Natural killer cell treated with Interleukin-12 subunit alpha and Interleukin-12 subunit beta and Interleukin-15 and Interleukin-18, amount 100 ng/mL, for 72 hours (primary cell): ENCODE results near the gene ESF1. TPM values are rescaled to one million over a fixed set of nuclear protein-coding genes. Genes with fewer than 3 reads are reported as not detected.

Experiments
- ATAC-seq, 2 donors: fragments of 150-1000 bp; cut with Tn5 transposase in 1 of 2; sonication (Bioruptor Pico), chemical (Tn5 transposase) in 1 of 2; 2 replicates each; pipeline ENCODE4 v1.10.0; 2021
- DNase-seq: peaks from one replicate; pipeline ENCODE4 v3.0.0; 2022; ENCODE audit warnings: low spot score
- H3K27ac Mint-ChIP-seq, 2 donors: 1 replicate in 1 of 2; 2 replicates in 1 of 2; pipeline ENCODE4 v1.8.0; 2022; ENCODE audit warnings: mixed read lengths in 2 of 2, mild to moderate bottlenecking in 1 of 2, moderate library complexity in 1 of 2
- H3K27me3 Mint-ChIP-seq, 2 donors: 1 replicate in 1 of 2; 2 replicates in 1 of 2; pipeline ENCODE4 v1.8.0; 2022; ENCODE audit warnings: mixed read lengths in 2 of 2
- H3K36me3 Mint-ChIP-seq: one replicate; pipeline ENCODE4 v1.8.0; 2022; ENCODE audit warnings: mixed read lengths
- H3K4me1 Mint-ChIP-seq, 2 donors: 1 replicate in 1 of 2; 2 replicates in 1 of 2; pipeline ENCODE4 v1.8.0; 2022; ENCODE audit warnings: low read depth in 2 of 2, mixed read lengths in 2 of 2, mild to moderate bottlenecking in 1 of 2
- H3K4me3 Mint-ChIP-seq: one replicate; pipeline ENCODE4 v1.8.0; 2022; ENCODE audit warnings: mixed read lengths
- H3K9me3 Mint-ChIP-seq: 2 replicates; pipeline ENCODE4 v1.8.0; 2022; ENCODE audit warnings: mixed read lengths
- total RNA-seq, 2 donors: library from RNA; stranded (reverse); gene quantifications; one replicate each; pipeline ENCODE4 v1.2.3, GENCODE V29; 2022

ESF1 gene, protein sequence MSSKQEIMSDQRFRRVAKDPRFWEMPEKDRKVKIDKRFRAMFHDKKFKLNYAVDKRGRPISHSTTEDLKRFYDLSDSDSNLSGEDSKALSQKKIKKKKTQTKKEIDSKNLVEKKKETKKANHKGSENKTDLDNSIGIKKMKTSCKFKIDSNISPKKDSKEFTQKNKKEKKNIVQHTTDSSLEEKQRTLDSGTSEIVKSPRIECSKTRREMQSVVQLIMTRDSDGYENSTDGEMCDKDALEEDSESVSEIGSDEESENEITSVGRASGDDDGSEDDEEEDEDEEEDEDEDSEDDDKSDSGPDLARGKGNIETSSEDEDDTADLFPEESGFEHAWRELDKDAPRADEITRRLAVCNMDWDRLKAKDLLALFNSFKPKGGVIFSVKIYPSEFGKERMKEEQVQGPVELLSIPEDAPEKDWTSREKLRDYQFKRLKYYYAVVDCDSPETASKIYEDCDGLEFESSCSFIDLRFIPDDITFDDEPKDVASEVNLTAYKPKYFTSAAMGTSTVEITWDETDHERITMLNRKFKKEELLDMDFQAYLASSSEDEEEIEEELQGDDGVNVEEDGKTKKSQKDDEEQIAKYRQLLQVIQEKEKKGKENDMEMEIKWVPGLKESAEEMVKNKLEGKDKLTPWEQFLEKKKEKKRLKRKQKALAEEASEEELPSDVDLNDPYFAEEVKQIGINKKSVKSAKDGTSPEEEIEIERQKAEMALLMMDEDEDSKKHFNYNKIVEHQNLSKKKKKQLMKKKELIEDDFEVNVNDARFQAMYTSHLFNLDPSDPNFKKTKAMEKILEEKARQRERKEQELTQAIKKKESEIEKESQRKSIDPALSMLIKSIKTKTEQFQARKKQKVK
- total RNA-seq: 10 to 100 TPM; 18.2 to 31.7 TPM

DNA sequence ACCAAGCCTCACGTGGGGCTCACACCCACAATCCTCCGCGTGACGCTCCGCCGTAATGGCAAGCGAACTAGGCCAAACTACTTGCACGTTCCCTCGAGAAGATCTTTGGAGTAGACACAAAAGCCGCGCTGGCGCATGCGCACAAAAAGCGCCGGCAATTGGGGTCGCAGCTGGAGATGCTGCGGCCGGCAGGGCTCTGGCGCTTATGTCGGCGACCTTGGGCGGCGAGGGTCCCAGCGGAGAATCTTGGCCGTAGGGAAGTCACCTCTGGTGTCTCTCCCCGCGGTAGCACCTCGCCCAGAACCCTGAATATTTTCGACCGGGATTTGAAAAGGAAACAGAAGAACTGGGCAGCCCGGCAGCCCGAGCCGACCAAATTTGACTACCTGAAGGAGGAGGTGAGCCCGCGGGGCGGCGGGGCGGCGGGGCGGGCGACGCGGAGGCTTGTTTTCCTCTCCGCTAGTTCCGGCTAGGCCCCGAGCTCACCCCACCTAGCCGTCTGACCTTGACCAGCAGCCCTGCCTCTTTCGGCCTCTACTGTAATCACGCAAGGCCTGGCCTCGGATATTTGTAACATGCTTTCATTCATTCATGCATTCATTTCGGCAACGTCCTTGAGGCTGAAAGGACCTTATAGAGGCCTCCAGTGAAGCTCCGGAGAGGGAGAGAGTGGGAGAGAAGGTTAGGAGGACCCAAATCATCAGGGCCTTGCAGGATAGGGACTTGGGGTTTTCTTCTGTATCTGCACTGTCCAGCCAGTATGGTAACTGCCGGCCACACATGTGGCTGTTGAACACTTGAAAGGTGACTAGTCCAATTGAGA is at the start of gene ESF1, which contains the start of gene NDUFAF5:
TSS of gene ESF1 (minus strand) at position 27 of the 823 bp plus-strand sequence. CDS start 1,779 bp downstream, outside the sequence.
TSS of gene NDUFAF5 (plus strand) at position 136 of the 823 bp plus-strand sequence. CDS start at position 177, 41 bp downstream.
- ATAC-seq (peak; percentile 99), DNase-seq (peak; percentile 95)
- Mint-ChIP-seq H3K4me1 (peaks cover 28 to 38% of the 10 kb centered on the region in 2 donors), H3K36me3 (peaks cover 19% of the 10 kb centered on the region), H3K4me3 (peak within 1 kb of the TSS; percentile 94), H3K9me3 (no peaks in the 10 kb centered on the region), H3K27ac (peak within 1 kb of the TSS; percentile 89 to 96), H3K27me3 (no peaks in the 10 kb centered on the region)

DNA sequence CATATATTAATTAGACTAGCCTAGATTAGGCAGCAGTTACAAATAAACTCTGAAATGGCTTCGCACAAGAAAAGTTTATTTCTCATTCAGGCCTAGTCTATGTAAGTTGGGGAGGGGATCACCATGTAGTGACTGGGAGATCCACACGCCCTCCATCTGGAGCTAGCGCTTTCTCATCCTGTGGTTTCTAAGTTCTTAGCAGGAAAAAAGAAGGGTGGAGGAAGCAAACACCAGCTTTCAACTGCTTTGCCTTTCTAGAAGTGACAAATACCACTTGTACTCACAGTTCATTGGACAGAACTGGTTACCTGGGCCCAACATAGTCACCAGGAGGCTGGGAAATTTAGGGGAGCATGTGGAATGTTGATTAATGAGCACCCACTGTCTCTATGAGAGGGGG is 46.8 kb upstream of the ESF1 start:
- H3K27me3 Mint-ChIP-seq: peaks cover 14 to 20% of the 10 kb centered on the region in 2 donors
- no peaks in the 10 kb centered on the region for H3K36me3 Mint-ChIP-seq
- DNase-seq (no peak), ATAC-seq (no peak)
- no peak overlapping the region for H3K4me3 Mint-ChIP-seq
- no peak overlapping the region for H3K27ac Mint-ChIP-seq
- H3K4me1 Mint-ChIP-seq: no peaks in the 10 kb centered on the region
- no peaks in the 10 kb centered on the region for H3K9me3 Mint-ChIP-seq

DNA sequence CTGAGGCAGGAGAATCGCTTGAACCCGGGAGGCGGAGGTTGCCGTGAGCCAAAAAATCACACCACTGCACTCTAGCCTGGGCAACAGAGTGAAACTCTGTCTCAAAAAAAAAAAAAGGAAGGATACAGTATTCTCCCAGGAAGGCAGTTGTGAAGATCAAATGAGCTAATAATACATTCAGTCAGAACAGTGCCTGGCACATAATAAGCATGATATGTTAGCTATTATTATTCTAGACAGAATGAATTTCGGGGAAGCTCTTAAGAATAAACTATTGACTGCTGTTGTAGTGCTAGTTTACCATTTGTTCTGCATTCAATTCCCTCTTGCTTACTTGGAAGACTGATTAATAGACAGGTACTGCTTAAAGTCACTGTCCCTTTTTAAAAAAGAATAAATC is 40.7 kb upstream of the ESF1 start:
- H3K4me3 Mint-ChIP-seq: no peak overlapping the region
- peaks cover 4 to 7% of the 10 kb centered on the region in 2 donors for H3K27me3 Mint-ChIP-seq
- no peaks in the 10 kb centered on the region for H3K36me3 Mint-ChIP-seq
- ATAC-seq (no peak), DNase-seq (no peak)
- no peaks in the 10 kb centered on the region for H3K4me1 Mint-ChIP-seq
- H3K9me3 Mint-ChIP-seq: no peaks in the 10 kb centered on the region
- H3K27ac Mint-ChIP-seq: no peak overlapping the region

DNA sequence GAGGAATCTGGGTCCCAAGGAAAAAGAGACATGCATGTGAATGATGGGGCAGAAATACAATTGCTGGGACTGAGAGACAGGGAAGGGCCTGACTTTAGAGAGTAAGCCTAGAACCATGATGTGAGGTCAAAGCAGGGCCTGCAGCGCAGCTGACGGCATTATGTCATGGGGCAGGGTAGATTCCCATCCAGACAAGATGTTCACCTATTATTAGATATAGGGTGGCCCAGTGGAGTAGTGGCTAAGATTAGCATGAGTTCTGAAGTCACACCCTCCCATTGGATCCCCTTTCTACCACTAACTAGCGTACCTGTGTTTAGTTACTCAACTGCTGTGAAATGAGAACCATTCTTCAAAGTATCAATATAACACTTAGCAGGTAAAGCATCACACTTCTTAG is 39.7 kb upstream of the ESF1 start:
- Mint-ChIP-seq H3K9me3 (no peaks in the 10 kb centered on the region), H3K27me3 (peaks cover under 1 to 7% of the 10 kb centered on the region in 2 donors), H3K4me3 (no peak overlapping the region), H3K4me1 (no peaks in the 10 kb centered on the region), H3K27ac (no peak overlapping the region), H3K36me3 (no peaks in the 10 kb centered on the region)
- ATAC-seq (no peak), DNase-seq (no peak)

DNA sequence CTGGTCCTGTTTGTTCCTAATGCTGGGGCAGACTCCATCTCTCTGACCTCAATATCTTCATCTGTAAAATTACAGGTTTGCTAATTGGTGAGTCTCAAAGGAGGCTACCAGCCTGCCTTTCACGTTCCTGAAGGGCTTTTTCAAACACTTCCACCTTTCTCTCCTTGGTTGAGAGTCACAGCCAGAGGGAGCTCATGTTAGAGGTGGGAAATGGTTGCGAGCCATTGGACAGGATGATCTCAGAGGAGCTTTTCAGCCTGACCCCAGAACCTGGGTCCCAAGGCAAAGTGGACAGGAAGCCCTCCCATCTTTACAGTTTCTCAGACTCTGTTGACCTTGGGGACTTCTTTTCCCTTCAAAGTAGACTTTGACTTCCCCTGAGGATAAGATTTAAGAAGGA is 37.7 kb upstream of the ESF1 start:
- Mint-ChIP-seq H3K27me3 (peaks cover 0 to 7% of the 10 kb centered on the region in 2 donors), H3K27ac (no peak overlapping the region), H3K9me3 (no peaks in the 10 kb centered on the region), H3K36me3 (peaks cover 5% of the 10 kb centered on the region), H3K4me1 (no peaks in the 10 kb centered on the region), H3K4me3 (no peak overlapping the region)
- no peak for ATAC-seq
- DNase-seq: no peak

DNA sequence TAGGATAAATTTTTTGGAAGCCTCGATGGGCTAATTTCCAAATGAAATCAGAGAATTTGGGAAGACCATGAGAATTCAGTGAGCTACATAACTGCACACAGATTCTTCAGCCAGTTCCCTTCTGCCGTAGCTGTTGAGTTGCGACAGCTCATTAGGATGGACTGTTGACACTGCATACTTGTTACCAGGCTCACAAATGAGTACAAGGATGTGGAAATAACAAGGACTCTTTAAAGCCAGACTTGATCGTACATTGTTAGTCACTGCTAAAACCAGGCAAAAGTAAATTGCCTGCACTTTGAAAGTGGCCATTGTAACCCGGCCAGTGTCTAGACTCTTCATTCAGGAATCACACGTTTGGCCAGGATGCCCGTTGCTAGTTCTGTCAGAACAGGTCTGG is 37.2 kb upstream of the ESF1 start:
- Mint-ChIP-seq H3K27ac (no peak overlapping the region), H3K36me3 (peaks cover 6% of the 10 kb centered on the region), H3K27me3 (peaks cover 0 to 7% of the 10 kb centered on the region in 2 donors), H3K9me3 (no peaks in the 10 kb centered on the region), H3K4me3 (no peak overlapping the region), H3K4me1 (no peaks in the 10 kb centered on the region)
- ATAC-seq (no peak), DNase-seq (no peak)

DNA sequence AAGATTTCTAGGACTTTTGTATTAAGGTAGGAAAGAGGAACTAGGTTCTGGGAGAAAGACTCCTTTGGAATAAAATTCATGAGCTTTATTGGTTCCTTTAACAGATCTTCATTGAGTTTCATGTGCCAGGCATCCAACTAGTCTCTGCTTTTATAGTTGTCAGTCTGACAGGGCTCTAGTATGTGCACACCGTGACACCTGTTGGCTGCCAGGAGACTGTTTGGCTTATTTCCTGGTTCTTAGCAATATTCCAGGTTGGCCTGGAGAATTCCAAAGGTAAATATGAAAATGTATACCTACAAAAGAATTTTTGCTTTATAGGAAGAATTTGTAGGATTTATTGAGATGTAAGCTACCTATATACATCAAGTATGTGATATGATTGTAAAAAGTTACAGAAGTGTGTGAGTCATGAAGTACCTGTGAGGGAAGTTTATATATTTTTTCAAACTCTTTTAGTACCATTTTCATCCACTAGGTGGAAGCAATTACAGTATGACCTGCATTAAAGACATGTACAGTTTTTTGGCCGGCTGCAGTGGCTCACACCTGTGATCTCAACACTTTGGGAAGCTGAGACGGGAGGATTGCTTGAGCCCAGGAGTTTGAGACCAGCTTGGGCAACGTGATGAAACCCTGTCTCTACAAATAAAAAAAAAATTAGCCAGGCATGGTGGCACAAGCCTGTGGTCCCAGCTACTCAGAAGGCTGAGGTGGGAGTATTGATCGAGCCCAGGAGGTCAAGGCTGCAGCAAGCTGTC is 35.3 kb upstream of the ESF1 start:
- H3K27ac Mint-ChIP-seq: no peak overlapping the region
- ATAC-seq (no peak), DNase-seq (no peak)
- H3K4me1 Mint-ChIP-seq: no peaks in the 10 kb centered on the region
- H3K36me3 Mint-ChIP-seq: peaks cover 10% of the 10 kb centered on the region
- no peak overlapping the region for H3K4me3 Mint-ChIP-seq
- H3K27me3 Mint-ChIP-seq: peaks cover 0 to 7% of the 10 kb centered on the region in 2 donors
- H3K9me3 Mint-ChIP-seq: no peaks in the 10 kb centered on the region

DNA sequence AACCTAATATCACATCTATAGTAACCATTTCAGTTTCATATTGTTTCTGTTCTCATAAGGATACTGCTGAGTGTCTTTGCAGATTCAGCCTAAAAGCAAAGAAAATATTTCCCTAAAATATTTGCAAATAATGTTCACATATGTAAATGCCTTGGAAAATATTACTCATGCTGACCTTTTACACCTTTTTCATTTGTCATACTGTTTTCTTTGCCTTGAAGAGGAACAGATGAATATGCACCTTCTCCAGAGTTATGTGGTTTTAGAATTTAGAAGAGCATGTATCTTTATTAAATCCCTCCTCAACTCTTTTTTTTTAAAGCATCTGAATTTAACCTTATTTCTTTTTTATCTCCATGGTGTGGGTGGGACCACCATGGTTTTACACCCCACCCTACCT is 32.6 kb upstream of the ESF1 start:
- no peaks in the 10 kb centered on the region for H3K9me3 Mint-ChIP-seq
- H3K4me3 Mint-ChIP-seq: no peak overlapping the region
- H3K36me3 Mint-ChIP-seq: peaks cover 19% of the 10 kb centered on the region
- ATAC-seq (no peak), DNase-seq (no peak)
- H3K27ac Mint-ChIP-seq: no peak overlapping the region
- no peaks in the 10 kb centered on the region for H3K4me1 Mint-ChIP-seq
- H3K27me3 Mint-ChIP-seq: no peaks in the 10 kb centered on the region

DNA sequence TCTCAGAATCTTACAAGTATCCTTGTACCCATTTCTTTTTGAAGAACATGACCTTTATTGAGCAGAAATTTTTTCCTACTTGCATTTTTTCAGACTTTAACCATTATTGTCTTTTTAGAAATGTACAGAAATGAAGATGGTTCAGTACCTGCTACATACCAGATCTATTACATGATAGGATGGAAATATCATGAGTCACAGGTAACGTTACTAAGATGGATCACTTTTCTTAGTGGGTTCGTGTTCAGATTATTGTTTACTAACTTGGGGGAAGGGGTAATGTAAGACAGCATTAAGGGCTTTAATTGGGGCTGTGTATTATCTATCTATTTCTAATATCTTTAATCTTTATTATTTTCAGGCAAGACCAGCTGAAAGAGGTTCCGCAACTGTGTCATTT is 32.0 kb upstream of the ESF1 start:
- ATAC-seq: no peak
- Mint-ChIP-seq H3K36me3 (peaks cover 19% of the 10 kb centered on the region), H3K27me3 (no peaks in the 10 kb centered on the region), H3K4me1 (no peaks in the 10 kb centered on the region), H3K4me3 (no peak overlapping the region), H3K9me3 (no peaks in the 10 kb centered on the region), H3K27ac (no peak overlapping the region)
- DNase-seq: no peak

DNA sequence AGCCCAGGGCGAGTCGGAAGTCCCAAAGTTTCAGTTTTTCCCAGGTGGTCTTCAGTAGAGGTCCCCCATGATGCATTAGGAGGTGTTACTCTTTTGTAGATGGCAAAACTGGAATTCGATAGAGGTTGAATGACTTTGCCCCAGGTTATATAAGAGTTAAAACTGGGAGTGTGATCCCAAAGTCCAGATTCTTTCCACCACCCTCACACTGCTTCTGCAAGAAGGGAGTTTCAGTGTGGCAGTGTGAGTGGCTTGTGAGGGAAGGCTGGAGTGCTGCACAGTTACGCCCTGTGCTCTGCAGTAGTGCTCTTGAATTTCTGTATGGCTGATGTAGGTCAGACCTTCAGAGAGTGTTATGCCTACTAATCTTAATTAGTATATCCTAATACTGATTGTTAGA is 30.0 kb upstream of the ESF1 start:
- H3K36me3 Mint-ChIP-seq: peaks cover 19% of the 10 kb centered on the region
- H3K4me3 Mint-ChIP-seq: no peak overlapping the region
- H3K4me1 Mint-ChIP-seq: no peaks in the 10 kb centered on the region
- H3K27ac Mint-ChIP-seq: no peak overlapping the region
- ATAC-seq (no peak), DNase-seq (no peak)
- no peaks in the 10 kb centered on the region for H3K9me3 Mint-ChIP-seq
- no peaks in the 10 kb centered on the region for H3K27me3 Mint-ChIP-seq

DNA sequence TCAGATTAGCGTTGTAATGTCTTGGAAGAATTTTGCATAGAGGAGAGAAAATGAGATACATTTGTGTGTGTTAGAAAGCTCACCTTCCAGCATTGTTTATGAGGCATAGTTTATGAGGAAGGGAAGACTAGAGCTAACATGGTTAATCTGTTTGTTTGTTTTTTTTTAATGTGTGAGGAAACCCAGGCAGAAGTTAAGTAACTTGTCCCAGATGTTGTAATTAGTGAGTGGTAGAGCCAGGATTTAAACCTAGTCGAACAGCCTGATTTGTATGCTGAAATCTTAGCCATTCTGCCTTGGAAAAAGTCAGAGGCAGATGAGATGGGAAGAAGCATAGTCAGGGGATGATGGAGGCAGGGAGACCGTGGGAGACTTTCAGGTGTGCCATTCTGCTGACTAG is 29.2 kb upstream of the ESF1 start:
- Mint-ChIP-seq H3K9me3 (no peaks in the 10 kb centered on the region), H3K4me1 (no peaks in the 10 kb centered on the region), H3K27me3 (no peaks in the 10 kb centered on the region), H3K27ac (no peak overlapping the region), H3K36me3 (peaks cover 19% of the 10 kb centered on the region), H3K4me3 (no peak overlapping the region)
- DNase-seq (no peak), ATAC-seq (no peak)

DNA sequence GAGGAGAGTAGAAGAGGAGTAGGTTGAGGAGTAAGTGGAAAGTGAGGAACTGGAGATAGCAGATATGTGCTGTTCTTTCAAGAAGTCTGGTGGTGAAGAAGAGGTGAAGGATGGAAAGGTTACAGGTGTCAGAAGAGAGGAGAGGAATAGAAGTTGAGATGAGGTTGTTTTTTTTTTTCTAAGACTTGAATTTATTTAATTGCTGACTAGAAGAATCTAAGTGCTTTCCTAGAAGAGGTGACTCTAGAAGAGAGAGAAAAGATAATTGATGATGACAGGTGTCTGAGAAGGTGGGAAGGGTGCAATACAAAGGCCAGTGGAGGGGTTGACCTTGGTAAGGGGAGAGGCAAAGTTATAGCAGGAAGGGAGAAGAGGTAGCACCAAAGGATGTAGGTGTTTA is 25.7 kb upstream of the ESF1 start:
- no peak for DNase-seq
- no peaks in the 10 kb centered on the region for H3K9me3 Mint-ChIP-seq
- H3K36me3 Mint-ChIP-seq: peaks cover 8% of the 10 kb centered on the region
- no peak for ATAC-seq
- H3K4me1 Mint-ChIP-seq: no peaks in the 10 kb centered on the region
- H3K27me3 Mint-ChIP-seq: no peaks in the 10 kb centered on the region
- no peak overlapping the region for H3K4me3 Mint-ChIP-seq
- no peak overlapping the region for H3K27ac Mint-ChIP-seq

DNA sequence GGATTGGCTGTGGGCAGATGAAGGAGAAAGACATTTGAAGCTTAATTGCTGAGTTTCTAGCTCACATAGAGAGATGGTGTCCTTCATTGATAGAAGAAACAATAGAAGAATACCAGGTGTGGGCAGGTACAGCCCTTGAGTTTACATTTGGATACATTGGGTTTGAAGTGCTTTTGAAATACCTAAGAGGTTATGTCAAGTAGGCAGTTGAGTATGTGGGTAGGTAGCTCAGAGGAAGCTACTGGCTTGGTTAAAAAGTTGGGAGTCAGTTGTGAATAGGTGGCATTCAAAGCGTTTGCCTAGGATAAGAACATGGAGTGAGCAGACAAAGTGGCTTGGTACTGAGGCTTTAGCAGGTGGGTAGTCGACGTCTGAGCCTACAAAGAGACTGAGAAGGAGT is 25.1 kb upstream of the ESF1 start:
- H3K9me3 Mint-ChIP-seq: no peaks in the 10 kb centered on the region
- ATAC-seq: no peak
- H3K27me3 Mint-ChIP-seq: no peaks in the 10 kb centered on the region
- H3K4me3 Mint-ChIP-seq: no peak overlapping the region
- H3K36me3 Mint-ChIP-seq: peaks cover 8% of the 10 kb centered on the region
- H3K4me1 Mint-ChIP-seq: no peaks in the 10 kb centered on the region
- H3K27ac Mint-ChIP-seq: no peak overlapping the region
- no peak for DNase-seq
